Measurements from ENCODE around the gene PELI1. TPM values are rescaled to one million over a fixed set of nuclear protein-coding genes. Genes with fewer than 3 reads are reported as not detected.

The PELI1 gene
- total RNA-seq, 1 donor from 2014 or later = 31.5 TPM

DNA sequence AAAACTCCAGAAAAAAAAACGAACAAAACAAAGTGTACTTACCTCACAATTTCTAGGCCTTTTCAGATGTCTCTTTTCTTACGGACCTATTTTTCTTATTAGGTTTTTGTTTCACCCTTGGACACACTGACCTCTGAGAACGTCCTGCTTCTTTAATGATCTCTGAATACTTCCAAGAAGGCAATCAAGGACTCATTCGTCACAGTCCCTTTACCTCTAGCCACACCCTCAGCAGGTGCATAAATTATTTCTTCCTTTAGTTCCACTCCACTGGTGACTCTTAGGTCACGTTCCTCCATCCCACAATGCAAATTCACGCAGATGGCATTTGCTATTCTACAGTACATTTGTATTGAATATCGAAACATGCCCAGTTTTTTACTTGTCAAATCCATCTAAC is 21.9 kb downstream of the PELI1 start:
- H3K4me1 Mint-ChIP-seq (ENCODE audit: unreplicated experiment) = peaks cover 6% of the 10 kb centered on the region
- TF ChIP-seq, protein P1, sequence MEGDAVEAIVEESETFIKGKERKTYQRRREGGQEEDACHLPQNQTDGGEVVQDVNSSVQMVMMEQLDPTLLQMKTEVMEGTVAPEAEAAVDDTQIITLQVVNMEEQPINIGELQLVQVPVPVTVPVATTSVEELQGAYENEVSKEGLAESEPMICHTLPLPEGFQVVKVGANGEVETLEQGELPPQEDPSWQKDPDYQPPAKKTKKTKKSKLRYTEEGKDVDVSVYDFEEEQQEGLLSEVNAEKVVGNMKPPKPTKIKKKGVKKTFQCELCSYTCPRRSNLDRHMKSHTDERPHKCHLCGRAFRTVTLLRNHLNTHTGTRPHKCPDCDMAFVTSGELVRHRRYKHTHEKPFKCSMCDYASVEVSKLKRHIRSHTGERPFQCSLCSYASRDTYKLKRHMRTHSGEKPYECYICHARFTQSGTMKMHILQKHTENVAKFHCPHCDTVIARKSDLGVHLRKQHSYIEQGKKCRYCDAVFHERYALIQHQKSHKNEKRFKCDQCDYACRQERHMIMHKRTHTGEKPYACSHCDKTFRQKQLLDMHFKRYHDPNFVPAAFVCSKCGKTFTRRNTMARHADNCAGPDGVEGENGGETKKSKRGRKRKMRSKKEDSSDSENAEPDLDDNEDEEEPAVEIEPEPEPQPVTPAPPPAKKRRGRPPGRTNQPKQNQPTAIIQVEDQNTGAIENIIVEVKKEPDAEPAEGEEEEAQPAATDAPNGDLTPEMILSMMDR (IDR thresholded peaks at IDR 0.05) = no peak

GRCh38 chr2:64120928-64121327 is 23.3 kb downstream of the PELI1 start:
- Mint-ChIP-seq H3K4me1 (ENCODE audit: unreplicated experiment) (peaks cover 6% of the 10 kb centered on the region), H3K4me3 (ENCODE audit: unreplicated experiment) (no peak overlapping the region), H3K36me3 (ENCODE audit: unreplicated experiment) (peaks cover 2% of the 10 kb centered on the region), H3K9me3 (ENCODE audit: unreplicated experiment) (peaks cover 6% of the 10 kb centered on the region), H3K27me3 (ENCODE audit: unreplicated experiment) (no peaks in the 10 kb centered on the region), H3K27ac (ENCODE audit: unreplicated experiment) (no peak overlapping the region)
- TF ChIP-seq, protein P1 (IDR thresholded peaks at IDR 0.05) = no peak
- DNase-seq (ENCODE audit: extremely low spot score, unreplicated experiment) = no peak

More for the DNA sequence above, 21.9 kb downstream of the PELI1 start:
- Mint-ChIP-seq H3K4me3 (ENCODE audit: unreplicated experiment) (no peak overlapping the region), H3K36me3 (ENCODE audit: unreplicated experiment) (peaks cover 4% of the 10 kb centered on the region), H3K9me3 (ENCODE audit: unreplicated experiment) (peaks cover 6% of the 10 kb centered on the region), H3K27me3 (ENCODE audit: unreplicated experiment) (no peaks in the 10 kb centered on the region), H3K27ac (ENCODE audit: unreplicated experiment) (no peak overlapping the region)
- no peak for DNase-seq (ENCODE audit: extremely low spot score, unreplicated experiment)

- TF ChIP-seq, protein P1 (IDR thresholded peaks at IDR 0.05) = no peak
- H3K4me1 Mint-ChIP-seq (ENCODE audit: unreplicated experiment) = peaks cover 8% of the 10 kb centered on the region
- peaks cover 2% of the 10 kb centered on the region for H3K36me3 Mint-ChIP-seq (ENCODE audit: unreplicated experiment)
- DNase-seq (ENCODE audit: extremely low spot score, unreplicated experiment) = no peak
- peaks cover 6% of the 10 kb centered on the region for H3K9me3 Mint-ChIP-seq (ENCODE audit: unreplicated experiment)
- H3K4me3 Mint-ChIP-seq (ENCODE audit: unreplicated experiment) = no peak overlapping the region
- H3K27me3 Mint-ChIP-seq (ENCODE audit: unreplicated experiment) = no peaks in the 10 kb centered on the region
- H3K27ac Mint-ChIP-seq (ENCODE audit: unreplicated experiment) = no peak overlapping the region
Measured at GRCh38 chr2:64120008-64120407, 24.2 kb downstream of the PELI1 start.

- H3K27me3 Mint-ChIP-seq (ENCODE audit: unreplicated experiment) = no peaks in the 10 kb centered on the region
- peaks cover 6% of the 10 kb centered on the region for H3K9me3 Mint-ChIP-seq (ENCODE audit: unreplicated experiment)
- H3K4me1 Mint-ChIP-seq (ENCODE audit: unreplicated experiment) = peaks cover 13% of the 10 kb centered on the region
Measured at GRCh38 chr2:64119369-64119768, 24.9 kb downstream of the PELI1 start.

DNA sequence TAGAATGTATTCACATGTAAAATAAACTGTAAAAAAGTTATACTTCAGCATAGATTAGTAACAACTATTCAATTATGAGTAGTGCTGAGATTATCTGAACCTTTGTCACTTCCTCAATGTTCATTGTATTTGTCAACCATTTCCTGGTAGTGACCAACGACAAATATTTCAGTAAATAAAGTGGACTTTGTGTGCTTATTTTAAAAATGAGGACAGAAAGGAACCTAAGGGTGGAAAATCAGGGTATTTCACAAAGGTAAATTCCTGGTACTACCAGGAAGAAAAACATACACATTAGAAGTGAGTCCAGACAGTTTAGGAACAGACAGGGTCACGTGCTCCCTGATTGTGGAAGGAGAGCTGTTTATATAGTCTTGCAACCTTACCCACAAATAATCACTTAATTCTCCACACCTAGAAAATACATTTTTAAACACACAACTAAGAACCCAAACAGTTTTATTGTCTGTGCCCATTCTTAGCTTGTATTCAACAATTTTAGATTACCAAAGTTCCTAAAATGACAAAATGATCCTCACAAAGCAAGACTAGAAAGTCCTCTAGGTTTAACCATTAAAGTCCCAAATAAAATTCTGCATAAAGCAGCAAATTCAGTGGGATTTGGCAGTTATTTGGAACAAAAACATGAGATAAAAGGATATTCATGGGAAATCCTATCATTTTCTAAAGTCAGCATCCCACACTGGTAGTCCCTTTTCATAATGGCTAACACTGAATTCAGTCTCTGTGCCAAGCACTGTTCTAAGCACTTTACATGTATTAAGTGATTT is 28.2 kb downstream of the PELI1 start:
- no peak for DNase-seq (ENCODE audit: extremely low spot score, unreplicated experiment)
- no peaks in the 10 kb centered on the region for H3K9me3 Mint-ChIP-seq (ENCODE audit: unreplicated experiment)
- H3K27me3 Mint-ChIP-seq (ENCODE audit: unreplicated experiment) = no peaks in the 10 kb centered on the region
- H3K27ac Mint-ChIP-seq (ENCODE audit: unreplicated experiment) = no peak overlapping the region
- TF ChIP-seq, protein P1 (IDR thresholded peaks at IDR 0.05) = no peak
- peaks cover 3% of the 10 kb centered on the region for H3K36me3 Mint-ChIP-seq (ENCODE audit: unreplicated experiment)
- H3K4me1 Mint-ChIP-seq (ENCODE audit: unreplicated experiment) = peaks cover 23% of the 10 kb centered on the region
- H3K4me3 Mint-ChIP-seq (ENCODE audit: unreplicated experiment) = no peak overlapping the region

More at GRCh38 chr2:64119369-64119768, 24.9 kb downstream of the PELI1 start:
- no peak for DNase-seq (ENCODE audit: extremely low spot score, unreplicated experiment)
- H3K27ac Mint-ChIP-seq (ENCODE audit: unreplicated experiment) = no peak overlapping the region
- peaks cover 2% of the 10 kb centered on the region for H3K36me3 Mint-ChIP-seq (ENCODE audit: unreplicated experiment)
- TF ChIP-seq, protein P1 (IDR thresholded peaks at IDR 0.05) = no peak
- no peak overlapping the region for H3K4me3 Mint-ChIP-seq (ENCODE audit: unreplicated experiment)
